ENCODE data around the gene TRIM46.

Gene TRIM46

DNA sequence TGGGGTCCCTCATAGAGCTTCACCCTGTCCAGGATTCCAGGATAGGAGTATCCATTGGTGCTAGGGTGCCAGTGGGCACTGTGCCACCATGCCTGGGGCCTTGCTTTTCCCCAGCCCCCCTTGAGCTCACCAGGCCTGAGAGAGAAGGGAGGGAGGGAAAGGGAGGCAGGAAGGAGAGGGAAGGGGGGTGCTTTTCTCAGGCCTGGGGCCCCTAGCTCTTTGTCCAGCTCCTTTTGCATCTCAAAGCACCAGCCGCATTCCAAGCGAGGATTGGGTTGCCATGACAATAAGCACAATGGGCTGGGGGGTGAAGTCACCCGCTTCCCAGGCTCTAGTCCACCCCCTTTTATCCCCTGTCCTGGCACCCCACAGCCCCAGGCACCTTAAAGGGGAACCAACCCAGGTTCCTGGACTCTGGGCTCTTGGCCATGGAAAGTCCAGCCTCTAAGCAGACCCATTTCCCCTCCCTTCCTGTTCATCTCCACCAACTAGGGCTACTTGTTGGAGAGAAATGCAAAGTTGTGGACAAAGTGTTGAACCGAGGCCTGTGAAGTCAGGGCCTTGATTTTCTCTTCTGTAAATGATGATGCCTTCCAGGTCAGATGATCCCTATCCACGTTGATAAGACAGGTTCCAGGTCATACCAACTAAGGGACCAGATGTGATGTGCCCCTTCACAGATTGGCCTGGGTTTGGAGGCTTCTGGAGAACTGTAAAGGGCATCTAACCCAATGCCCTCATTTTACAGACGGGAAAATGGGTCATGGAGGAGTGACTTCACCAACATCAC is 22.6 kb downstream of the TRIM46 start:
- Histone ChIP-seq H3K27ac (ENCODE audit: poor library complexity, severe bottlenecking) (peak overlapping the region; percentile 92), H3K4me3 (ENCODE audit: severe bottlenecking) (no peak overlapping the region), H3K4me1 (ENCODE audit: insufficient read depth, poor library complexity, severe bottlenecking) (peaks cover 3% of the 10 kb centered on the region), H3K9me3 (ENCODE audit: severe bottlenecking) (no peaks in the 10 kb centered on the region), H3K36me3 (ENCODE audit: low read depth) (0 out of 2 replicates have a peak, but pooled peaks cover 5% of the 10 kb centered on the region), H3K27me3 (ENCODE audit: insufficient read depth, poor library complexity, severe bottlenecking) (no peaks in the 10 kb centered on the region)
- TF ChIP-seq CTCF (IDR thresholded peaks at IDR 0.05; ENCODE audit: poor library complexity, severe bottlenecking): no peak
- DNase-seq (ENCODE audit: low spot score): no peak
- ATAC-seq (ENCODE audit: low read depth): no peak

DNA sequence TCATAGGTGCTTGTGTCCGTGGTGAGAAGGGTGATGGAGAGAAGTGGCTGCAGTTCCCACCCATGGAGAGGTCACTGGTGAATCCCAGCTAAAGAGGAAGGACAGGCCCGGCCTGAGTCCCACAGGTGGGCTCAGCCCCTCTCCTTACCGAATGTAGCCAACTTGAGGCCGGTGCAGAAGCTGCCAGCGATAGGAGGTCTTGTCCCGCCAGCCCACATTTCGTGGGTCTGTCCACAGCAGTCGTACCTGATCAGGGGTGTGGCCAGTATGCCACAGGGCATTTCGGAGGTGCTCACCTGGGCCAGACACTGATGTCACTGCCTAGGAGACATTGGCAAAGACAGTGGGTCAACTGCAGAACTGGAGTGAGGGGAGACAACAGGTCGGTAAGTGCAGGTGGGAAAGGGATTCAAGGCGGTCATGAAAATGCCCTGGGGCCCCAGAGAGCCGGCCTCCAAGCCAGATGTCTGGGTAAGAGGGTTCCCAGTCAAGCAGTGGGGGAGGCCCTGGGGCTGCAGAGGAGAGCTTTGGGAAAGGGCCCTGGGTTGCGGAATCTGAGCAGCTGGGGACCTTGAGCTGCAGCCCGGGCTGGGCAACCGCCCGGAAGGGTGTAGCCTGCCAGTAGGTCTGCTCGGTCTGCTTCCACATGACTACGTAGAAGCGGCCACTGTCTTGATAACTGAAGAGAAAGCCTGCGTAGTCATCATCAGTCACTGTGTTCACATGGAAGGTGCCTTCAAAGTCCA is 23.4 kb downstream of the TRIM46 start:
- H3K4me3 ChIP-seq (ENCODE audit: severe bottlenecking): no peak overlapping the region
- TF ChIP-seq CTCF (IDR thresholded peaks at IDR 0.05; ENCODE audit: poor library complexity, severe bottlenecking): no peak
- no peaks in the 10 kb centered on the region for H3K27me3 ChIP-seq (ENCODE audit: insufficient read depth, poor library complexity, severe bottlenecking)
- H3K9me3 ChIP-seq (ENCODE audit: severe bottlenecking): no peaks in the 10 kb centered on the region
- 0 out of 2 replicates have a peak, but pooled peaks cover 5% of the 10 kb centered on the region for H3K36me3 ChIP-seq (ENCODE audit: low read depth)
- H3K4me1 ChIP-seq (ENCODE audit: insufficient read depth, poor library complexity, severe bottlenecking): peaks cover 3% of the 10 kb centered on the region
- no peak overlapping the region for H3K27ac ChIP-seq (ENCODE audit: poor library complexity, severe bottlenecking)
- ATAC-seq (ENCODE audit: low read depth) (no peak), DNase-seq (ENCODE audit: low spot score) (peak; percentile 43)

GRCh38 chr1:155197901-155198546 is 24.4 kb downstream of the TRIM46 start:
- Histone ChIP-seq H3K27me3 (ENCODE audit: insufficient read depth, poor library complexity, severe bottlenecking) (no peaks in the 10 kb centered on the region), H3K4me1 (ENCODE audit: insufficient read depth, poor library complexity, severe bottlenecking) (peaks cover 1% of the 10 kb centered on the region), H3K9me3 (ENCODE audit: severe bottlenecking) (no peaks in the 10 kb centered on the region), H3K27ac (ENCODE audit: poor library complexity, severe bottlenecking) (no peak overlapping the region), H3K4me3 (ENCODE audit: severe bottlenecking) (no peak overlapping the region), H3K36me3 (ENCODE audit: low read depth) (0 out of 2 replicates have a peak, but pooled peaks cover 5% of the 10 kb centered on the region)
- peak; percentile 51 for DNase-seq (ENCODE audit: low spot score)
- no peak for ATAC-seq (ENCODE audit: low read depth)
- TF ChIP-seq CTCF (IDR thresholded peaks at IDR 0.05; ENCODE audit: poor library complexity, severe bottlenecking): no peak

DNA sequence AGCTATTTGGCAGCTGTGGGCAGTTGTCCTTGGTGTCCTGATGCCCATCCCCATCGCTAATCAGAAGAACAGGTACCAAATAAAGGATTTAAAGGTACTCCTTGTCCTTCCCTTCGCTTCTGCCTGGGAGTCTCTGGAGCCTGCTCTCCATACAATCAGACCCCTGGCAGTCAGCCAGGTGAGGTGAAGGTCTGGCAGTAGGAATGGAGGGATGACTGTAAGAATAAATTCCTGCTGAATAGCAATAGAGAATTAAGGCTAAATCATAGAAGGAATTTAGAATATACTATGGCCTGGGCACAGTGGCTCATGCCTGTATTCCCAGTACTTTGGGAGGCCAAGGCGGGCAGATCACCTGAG is 24.9 kb downstream of the TRIM46 start:
- no peak for TF ChIP-seq CTCF (IDR thresholded peaks at IDR 0.05; ENCODE audit: poor library complexity, severe bottlenecking)
- DNase-seq (ENCODE audit: low spot score) (peak; percentile 34), ATAC-seq (ENCODE audit: low read depth) (no peak)
- Histone ChIP-seq H3K36me3 (ENCODE audit: low read depth) (0 out of 2 replicates have a peak, but pooled peaks cover 5% of the 10 kb centered on the region), H3K27me3 (ENCODE audit: insufficient read depth, poor library complexity, severe bottlenecking) (no peaks in the 10 kb centered on the region), H3K4me1 (ENCODE audit: insufficient read depth, poor library complexity, severe bottlenecking) (no peaks in the 10 kb centered on the region), H3K9me3 (ENCODE audit: severe bottlenecking) (no peaks in the 10 kb centered on the region), H3K27ac (ENCODE audit: poor library complexity, severe bottlenecking) (no peak overlapping the region), H3K4me3 (ENCODE audit: severe bottlenecking) (no peak overlapping the region)
